IMR-90 (cell line): ENCODE results near the gene SELENOV. TPM values are rescaled to one million over a fixed set of nuclear protein-coding genes. Genes with fewer than 3 reads are reported as not detected.

ENCODE experiments used
- ATAC-seq: fragments of 200-7000 bp; cut with Tn5 transposase; 2 replicates; pipeline ENCODE4 v1.9.1; 2020; ENCODE audit warnings: low read depth, mild to moderate bottlenecking, moderate library complexity
- BruUV-seq: library from RNA; stranded (reverse); fragments of 400-500 nt; replicated peaks from 2 replicates; lab custom pipeline; 2021; lab: Mats Ljungman, UMichigan
- CTCF ChIA-PET: fragments of 300-600 bp; formaldehyde crosslinking; extraction: SDS; loops from one replicate; lab custom pipeline; 2021; ENCODE audit warnings: antibody characterized with exemption; lab: Yijun Ruan, JAX
- POLR2A ChIA-PET: fragments of 300-600 bp; sonication (Branson Sonifier 250); formaldehyde crosslinking; loops from one replicate; lab custom pipeline; 2022; ENCODE audit warnings: antibody characterized with exemption; ENCODE audit not compliant: unreplicated experiment; lab: Charles Lee
- DNase-seq: peaks from one replicate; pipeline ENCODE4 v3.0.0; 2013
- H2AFZ ChIP-seq: replicated peaks from 2 replicates; pipeline ENCODE3; 2013; ENCODE audit warnings: low read length, mild to moderate bottlenecking; ENCODE audit not compliant: poor library complexity
- H2AK5ac ChIP-seq: 2 replicates; pipeline ENCODE4 v1.6.1; 2013; ENCODE audit warnings: low read depth, low read length, inconsistent platforms
- H2AK9ac ChIP-seq: replicated peaks from 2 replicates; pipeline ENCODE3; 2013; ENCODE audit warnings: mild to moderate bottlenecking, low read depth, low read length, moderate library complexity; ENCODE audit not compliant: poor library complexity
- H2BK120ac ChIP-seq: 2 replicates; pipeline ENCODE4 v1.6.1; 2013; ENCODE audit warnings: low read depth, low read length, inconsistent platforms
- H2BK15ac ChIP-seq: 3 replicates; pipeline ENCODE4 v1.6.1; 2013; ENCODE audit warnings: low read depth, low read length, inconsistent platforms
- H2BK20ac ChIP-seq: 2 replicates; pipeline ENCODE4 v1.6.1; 2013; ENCODE audit warnings: low read depth, mild to moderate bottlenecking, inconsistent platforms, low read length, moderate library complexity
- H2BK5ac ChIP-seq: 2 replicates; pipeline ENCODE4 v1.6.1; 2013; ENCODE audit warnings: mild to moderate bottlenecking, low read depth, low read length, inconsistent platforms; ENCODE audit not compliant: poor library complexity, severe bottlenecking
- H3K14ac ChIP-seq: replicated peaks from 2 replicates; pipeline ENCODE4 v1.6.1; 2013; ENCODE audit warnings: low read depth, low read length, inconsistent platforms
- H3K18ac ChIP-seq: 2 replicates; pipeline ENCODE4 v1.6.1; 2013; ENCODE audit warnings: low read depth, low read length, control low read depth
- H3K23ac ChIP-seq: 2 replicates; pipeline ENCODE4 v1.6.1; 2013; ENCODE audit warnings: low read depth, low read length, inconsistent platforms
- H3K27ac ChIP-seq: 2 replicates; pipeline ENCODE4 v1.5.1; 2013; ENCODE audit warnings: mild to moderate bottlenecking, control low read depth, low read length; ENCODE audit not compliant: insufficient read depth
- H3K27me3 ChIP-seq: 2 replicates; pipeline ENCODE4 v1.6.1; 2013; ENCODE audit warnings: low read length; ENCODE audit not compliant: control insufficient read depth, insufficient read depth
- H3K36me3 ChIP-seq: 2 replicates; pipeline ENCODE4 v1.6.1; 2013; ENCODE audit warnings: low read length, mixed read lengths; ENCODE audit not compliant: control insufficient read depth, insufficient read depth
- H3K4ac ChIP-seq: 2 replicates; pipeline ENCODE4 v1.6.1; 2013; ENCODE audit warnings: low read depth, low read length, inconsistent platforms
- H3K4me1 ChIP-seq: 2 replicates; pipeline ENCODE4 v1.6.1; 2013; ENCODE audit warnings: low read length, mixed read lengths; ENCODE audit not compliant: control insufficient read depth, insufficient read depth
- H3K4me2 ChIP-seq: 2 replicates; pipeline ENCODE4 v1.6.1; 2013; ENCODE audit warnings: low read depth, mild to moderate bottlenecking, control low read depth, low read length, moderate library complexity
- H3K4me3 ChIP-seq: 2 replicates; pipeline ENCODE4 v1.5.1; 2013; ENCODE audit warnings: low read depth, mild to moderate bottlenecking, control low read depth, low read length, moderate library complexity; ENCODE audit not compliant: insufficient read depth
- H3K56ac ChIP-seq: 2 replicates; pipeline ENCODE4 v1.6.1; 2013; ENCODE audit warnings: low read length, inconsistent platforms; ENCODE audit not compliant: insufficient read depth; ENCODE audit errors: extremely low read depth
- H3K79me1 ChIP-seq, 2 experiments: 2 replicates each; pipeline ENCODE4 v1.6.1; 2013; ENCODE audit warnings: low read length in 2 of 2, inconsistent platforms in 1 of 2, low read depth in 1 of 2
- H3K9ac ChIP-seq: 2 replicates; pipeline ENCODE4 v1.6.1; 2013; ENCODE audit warnings: low read depth, low read length, control low read depth
- H3K9me1 ChIP-seq: 2 replicates; pipeline ENCODE4 v1.6.1; 2013; ENCODE audit warnings: low read length, inconsistent platforms; ENCODE audit not compliant: insufficient read depth
- H3K9me3 ChIP-seq: 2 replicates; pipeline ENCODE4 v1.6.1; 2013; ENCODE audit warnings: low read length; ENCODE audit not compliant: control insufficient read depth, insufficient read depth
- H4K20me1 ChIP-seq: 2 replicates; pipeline ENCODE4 v1.6.1; 2013; ENCODE audit warnings: low read length, inconsistent platforms; ENCODE audit not compliant: insufficient read depth
- H4K5ac ChIP-seq: 2 replicates; pipeline ENCODE4 v1.6.1; 2013; ENCODE audit warnings: mild to moderate bottlenecking, low read depth, low read length, control low read depth
- H4K8ac ChIP-seq, 2 experiments: 2 replicates each; pipeline ENCODE4 v1.6.1; 2013; ENCODE audit warnings: low read depth in 2 of 2, low read length in 2 of 2, control low read depth in 1 of 2, inconsistent platforms in 1 of 2
- H4K91ac ChIP-seq: 2 replicates; pipeline ENCODE4 v1.6.1; 2013; ENCODE audit warnings: low read depth, low read length, inconsistent platforms; ENCODE audit not compliant: insufficient read depth
- BHLHE40 ChIP-seq: fragments of 150-350 bp; IDR thresholded peaks from 2 replicates; pipeline ENCODE4 v1.6.1; 2016; ENCODE audit warnings: mild to moderate bottlenecking, low read depth, low read length
- CEBPB ChIP-seq: IDR thresholded peaks from 2 replicates; pipeline ENCODE4 v1.6.1; 2012; ENCODE audit warnings: low read depth, low read length, improper control_type of control experiment
- CTCF ChIP-seq: conservative IDR thresholded peaks from 2 replicates; pipeline ENCODE4 v1.5.1; 2012; ENCODE audit warnings: mild to moderate bottlenecking, low read depth, low read length, improper control_type of control experiment
- ELK1 ChIP-seq: fragments of 150-350 bp; IDR thresholded peaks from 2 replicates; pipeline ENCODE4 v1.6.1; 2016; ENCODE audit warnings: low read depth, mild to moderate bottlenecking, low read length, moderate library complexity, borderline replicate concordance
- FOS ChIP-seq: fragments of 150-350 bp; IDR thresholded peaks from 2 replicates; pipeline ENCODE4 v1.6.1; 2016; ENCODE audit warnings: low read depth, low read length
- MAFK ChIP-seq: IDR thresholded peaks from 2 replicates; pipeline ENCODE4 v1.6.1; 2012; ENCODE audit warnings: low read depth, low read length, improper control_type of control experiment
- MAZ ChIP-seq: IDR thresholded peaks from 2 replicates; pipeline ENCODE4 v1.6.1; 2012; ENCODE audit warnings: low read depth, mild to moderate bottlenecking, low read length, improper control_type of control experiment, moderate library complexity, borderline replicate concordance
- MXI1 ChIP-seq: IDR thresholded peaks from 2 replicates; pipeline ENCODE4 v1.6.1; 2012; ENCODE audit warnings: low read depth, mild to moderate bottlenecking, low read length, moderate library complexity, borderline replicate concordance
- NFE2L2 ChIP-seq: fragments of 150-350 bp; IDR thresholded peaks from 2 replicates; pipeline ENCODE4 v1.6.1; 2016; ENCODE audit warnings: low read depth, mild to moderate bottlenecking, low read length
- RAD21 ChIP-seq: IDR thresholded peaks from 2 replicates; pipeline ENCODE4 v1.6.1; 2012; ENCODE audit warnings: low read length, improper control_type of control experiment
- RCOR1 ChIP-seq: IDR thresholded peaks from 2 replicates; pipeline ENCODE4 v1.6.1; 2012; ENCODE audit warnings: mild to moderate bottlenecking, low read length, improper control_type of control experiment; ENCODE audit not compliant: insufficient replicate concordance
- RFX5 ChIP-seq: IDR thresholded peaks from 2 replicates; pipeline ENCODE4 v1.8.0; 2012; ENCODE audit warnings: low read depth, mild to moderate bottlenecking, low read length, moderate library complexity
- SMC3 ChIP-seq: fragments of 150-350 bp; IDR thresholded peaks from 2 replicates; pipeline ENCODE4 v1.6.1; 2016; ENCODE audit warnings: low read depth, mild to moderate bottlenecking, antibody characterized with exemption, low read length, moderate library complexity
- USF2 ChIP-seq: fragments of 150-350 bp; IDR thresholded peaks from 2 replicates; pipeline ENCODE4 v1.6.1; 2017; ENCODE audit warnings: mild to moderate bottlenecking, antibody characterized with exemption, low read length, low read depth
- WGBS, 2 experiments: methylation state at CpG; one replicate each; pipeline versions ENCODE4 v1.1.5 to v1.1.7; 2013; ENCODE audit warnings: missing lambda C conversion rate in 2 of 2; ENCODE audit not compliant: insufficient read length in 1 of 2; ENCODE audit errors: extremely low coverage in 2 of 2; 5-methylcytosine and 5-hydroxymethylcytosine counted together
- dilution Hi-C: fragments of 300-500 bp; cut with HindIII; formaldehyde crosslinking; loops from one replicate; pipeline ENCODE4 v1.14.3; 2018; ENCODE audit warnings: low sequenced_read_pairs; ENCODE audit not compliant: unreplicated experiment
- in situ Hi-C: fragments of 300-500 bp; cut with MboI; formaldehyde crosslinking; loops from 3 replicates; pipeline ENCODE4 v1.14.3; 2019; ENCODE audit warnings: low sequenced_read_pairs, inconsistent platforms, mixed read lengths
- intact Hi-C: fragments of 100-400 bp; cut with micrococcal nuclease; formaldehyde crosslinking; loops from 2 replicates; pipeline ENCODE4 v1.10.0; 2022
- polyA plus RNA-seq, 3 experiments: library from polyadenylated mRNA; depleted of rRNA; stranded (reverse); fragments of >200 nt; gene quantifications; 2 replicates each; pipeline ENCODE4 v1.2.3, GENCODE V29; 2012; ENCODE audit warnings: low replicate concordance in 1 of 3
- total RNA-seq: library from RNA; depleted of rRNA; stranded (reverse); fragments of >200 nt; gene quantifications from 2 replicates; pipeline ENCODE4 v1.2.3, GENCODE V29; 2012

Gene SELENOV
- total and polyA plus RNA-seq, 2 of the 4 experiments (the other 2 are of a cell fraction), result not detected

- Histone ChIP-seq H3K4me1 (no peaks in the 10 kb centered on the region), H2AK5ac (peak overlapping the region; percentile 72), H3K79me1 (peaks cover 7 to 29% of the 10 kb centered on the region in 2 experiments; a peak in 2 of 4 replicates), H3K14ac (peak overlapping the region; percentile 87), H2BK120ac (no peak overlapping the region), H3K9me1 (no peaks in the 10 kb centered on the region), H3K27me3 (no peaks in the 10 kb centered on the region), H3K9me3 (no peaks in the 10 kb centered on the region), H4K8ac (peak overlapping the region; percentile 0 to 79; a peak in 3 of 4 replicates), H3K36me3 (no peaks in the 10 kb centered on the region; the same call in 1 of the 2 replicates), H3K4me3 (peak overlapping the region; percentile 65), H2BK15ac (no peak overlapping the region), H2BK5ac (peak overlapping the region; percentile 68), H2BK20ac (no peak overlapping the region), H3K18ac (0 out of 2 replicates have a peak overlapping the region, but pooled peaks have one; percentile 9), H3K4me2 (peak overlapping the region; percentile 95), H4K5ac (peak overlapping the region; percentile 56), H2AFZ (peak overlapping the region; percentile 97), H4K91ac (peak overlapping the region; percentile 26; the same call in 1 of the 2 replicates), H2AK9ac (peak overlapping the region; percentile 81), H3K23ac (peak overlapping the region; percentile 94), H3K27ac (peak overlapping the region; percentile 51), H4K20me1 (no peaks in the 10 kb centered on the region), H3K9ac (peak overlapping the region; percentile 94), H3K4ac (peak overlapping the region; percentile 68), H3K56ac (peak overlapping the region; percentile 54)
- no peak for DNase-seq
- dilution Hi-C loops (no loop called here), in situ Hi-C loops (no loop called here), intact Hi-C loops (loop anchor here (1.0 to 5.0 kb wide), 6 partner anchors 35 to 135 kb away; partner anchors contain the start of genes DLL3 and TIMM50)
- ATAC-seq, result no peak
- TF ChIP-seq MXI1, result no peak
- no peak for TF ChIP-seq MAZ
- no peak for TF ChIP-seq MAFK
- no peak for TF ChIP-seq SMC3
- TF ChIP-seq ELK1, result no peak
- no peak for TF ChIP-seq NFE2L2
- no peak for TF ChIP-seq CTCF
- TF ChIP-seq RCOR1, result no peak
- TF ChIP-seq BHLHE40, result no peak
- TF ChIP-seq FOS, result no peak
- no peak for TF ChIP-seq USF2
- TF ChIP-seq RAD21, result no peak
- TF ChIP-seq CEBPB, result no peak
- no peak for TF ChIP-seq RFX5
- WGBS, 2 experiments, result 14% methylated on average over 6 of the region's 14 CpGs; no CpG with 5 or more reads in 1 of the 2 experiments
- POLR2A ChIA-PET, result interaction anchor here (0.5 kb wide), 1 partner anchor 87 kb away, joined by 14 read pairs; the partner anchor contains the start of gene SUPT5H
- CTCF ChIA-PET, result interaction anchor here (0.7 to 1.6 kb wide), 7 partner anchors 14 to 117 kb away, joined by 3 to 10 read pairs (median 4); no protein-coding TSS in a partner anchor
- BruUV-seq, result no TSS peak
These were observed 16.9 kb downstream of the SELENOV start for GRCh38 chr19:39531834-39532232.
